Measurements from ENCODE around the gene GALNT17.

Gene GALNT17

GRCh38 chr7:71285571-71286145 is 153.7 kb downstream of the GALNT17 start:
- no peak for DNase-seq (ENCODE audit: low spot score)

DNA sequence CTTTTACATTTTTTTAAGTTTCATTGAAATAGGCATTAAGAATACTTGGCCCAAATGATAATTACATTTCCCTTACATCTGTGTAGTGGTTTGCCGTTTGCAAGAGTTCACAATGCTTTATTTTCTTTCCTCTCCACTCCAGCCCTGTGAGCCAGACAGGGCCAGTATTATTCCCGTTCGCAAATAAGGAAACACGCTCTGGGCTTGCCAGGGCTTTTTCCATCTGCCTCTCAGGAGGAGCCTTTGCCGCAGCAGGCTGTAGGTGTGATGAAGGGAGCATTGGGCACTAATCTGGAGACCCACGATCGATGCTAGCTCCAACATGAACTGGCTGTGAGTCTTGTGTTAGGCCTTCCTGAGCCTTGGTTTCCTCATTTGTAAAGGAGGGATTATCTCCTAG is 154.4 kb downstream of the GALNT17 start:
- no peak for DNase-seq (ENCODE audit: low spot score)

DNA sequence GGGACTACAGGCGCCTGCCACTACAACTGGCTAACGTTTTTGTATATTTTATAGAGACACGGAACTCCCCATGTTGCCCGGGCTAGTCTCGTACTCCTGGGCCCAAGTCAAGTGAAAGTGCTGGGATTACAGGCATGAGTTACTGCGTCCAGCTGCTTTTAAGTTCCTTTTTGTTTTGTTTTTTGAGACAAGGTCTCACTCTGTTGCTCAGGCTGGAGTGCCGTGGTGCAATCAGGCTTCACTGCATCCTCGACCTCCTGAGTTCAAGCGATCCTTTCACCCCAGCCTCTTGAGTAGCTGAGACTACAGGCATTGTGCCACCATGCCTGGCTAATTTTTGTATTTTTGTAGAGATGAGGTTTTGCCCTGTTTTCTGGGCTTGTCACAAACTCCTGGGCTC is 155.0 kb downstream of the GALNT17 start:
- DNase-seq (ENCODE audit: low spot score): no peak

- no peak for DNase-seq (ENCODE audit: low spot score)
Measured at GRCh38 chr7:71290452-71290851, 158.5 kb downstream of the GALNT17 start.

- DNase-seq (ENCODE audit: low spot score): no peak
Measured at GRCh38 chr7:71298378-71298777, 166.4 kb downstream of the GALNT17 start.

DNA sequence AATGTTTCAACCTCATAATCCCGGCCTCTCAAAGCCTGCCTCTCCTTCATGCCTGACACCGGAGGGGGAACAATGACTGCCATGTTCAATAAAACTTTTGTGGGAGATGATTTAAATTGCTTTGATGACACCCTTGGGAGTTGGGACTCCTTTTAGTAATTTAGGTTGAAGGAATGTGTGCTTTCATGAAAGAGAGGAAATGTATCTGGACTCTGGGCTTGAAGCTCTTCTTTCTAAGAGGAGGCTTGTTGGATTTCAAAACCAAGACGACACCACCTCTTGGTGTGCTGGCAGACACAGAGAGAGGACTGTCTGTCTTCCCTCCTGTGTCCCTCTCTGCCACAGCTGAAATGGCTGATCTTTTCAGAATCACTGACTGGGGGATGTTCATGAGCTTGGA is 168.1 kb downstream of the GALNT17 start:
- no peak for DNase-seq (ENCODE audit: low spot score)

GRCh38 chr7:71300603-71301002 is 168.7 kb downstream of the GALNT17 start:
- DNase-seq (ENCODE audit: low spot score): no peak

DNA sequence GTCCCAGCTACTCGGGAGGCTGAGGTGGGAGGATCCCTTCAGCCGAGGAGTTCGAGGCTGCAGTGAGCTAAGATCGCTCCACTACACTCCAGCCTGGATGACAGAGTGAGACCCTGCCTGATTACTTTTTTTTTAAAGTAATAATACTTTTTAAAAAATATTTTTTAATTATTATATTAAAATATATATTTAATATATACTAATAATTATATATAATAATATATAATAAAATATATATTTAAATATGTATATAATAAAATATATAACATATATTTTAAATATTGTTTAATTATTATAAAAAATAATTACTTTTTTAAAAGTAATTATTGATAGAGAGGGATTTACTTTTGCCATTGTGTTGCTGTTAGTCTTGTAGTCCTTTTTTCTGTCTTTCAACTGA is 169.2 kb downstream of the GALNT17 start:
- DNase-seq (ENCODE audit: low spot score): no peak

DNA sequence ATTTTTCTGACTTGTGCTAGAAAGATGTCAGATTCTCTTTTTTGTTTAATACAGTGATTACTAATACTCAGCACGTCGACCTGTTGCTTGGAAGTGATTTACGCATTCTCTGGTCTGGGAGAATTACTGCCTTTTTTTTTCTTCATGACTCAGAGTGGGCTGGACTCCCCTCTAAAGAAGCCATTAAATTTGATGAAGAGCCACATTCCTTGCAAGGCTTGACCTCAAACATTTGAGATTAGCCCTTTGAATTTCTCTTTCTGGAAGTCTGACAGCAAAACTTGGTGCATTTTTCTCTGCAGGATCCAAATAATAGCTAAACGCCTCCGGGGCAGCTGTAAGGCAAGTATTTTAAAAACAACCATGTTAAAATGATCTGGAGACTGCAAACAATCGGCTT is 171.6 kb downstream of the GALNT17 start:
- no peak for DNase-seq (ENCODE audit: low spot score)

GRCh38 chr7:71308096-71308495 is 176.2 kb downstream of the GALNT17 start:
- no peak for DNase-seq (ENCODE audit: low spot score)

DNA sequence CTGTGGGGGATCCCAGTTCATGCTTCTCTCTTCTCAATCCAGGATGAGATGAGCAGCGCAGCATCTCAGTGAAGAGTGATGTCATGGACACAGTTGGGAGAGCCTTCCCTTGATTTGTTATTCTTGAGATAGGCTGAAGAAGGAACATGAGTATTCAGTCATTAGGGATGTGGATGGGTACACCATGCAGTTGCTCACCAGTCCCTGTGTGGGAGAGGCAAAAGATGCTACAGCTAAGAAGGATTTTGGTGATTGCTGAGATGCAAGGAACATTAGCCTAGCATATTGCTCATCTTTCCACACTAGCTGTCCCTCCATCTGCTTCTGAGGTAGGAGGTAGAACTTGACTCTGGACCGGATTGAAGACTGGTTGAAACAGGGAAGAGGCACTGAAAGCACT is 179.6 kb downstream of the GALNT17 start:
- no peak for DNase-seq (ENCODE audit: low spot score)

- no peak for DNase-seq (ENCODE audit: low spot score)
Measured at GRCh38 chr7:71312755-71313490, 181.0 kb downstream of the GALNT17 start.

- no peak for DNase-seq (ENCODE audit: low spot score)
Measured at GRCh38 chr7:71313553-71313952, 181.6 kb downstream of the GALNT17 start.

- DNase-seq (ENCODE audit: low spot score): no peak
Measured at GRCh38 chr7:71320916-71321315, 189.0 kb downstream of the GALNT17 start.

DNA sequence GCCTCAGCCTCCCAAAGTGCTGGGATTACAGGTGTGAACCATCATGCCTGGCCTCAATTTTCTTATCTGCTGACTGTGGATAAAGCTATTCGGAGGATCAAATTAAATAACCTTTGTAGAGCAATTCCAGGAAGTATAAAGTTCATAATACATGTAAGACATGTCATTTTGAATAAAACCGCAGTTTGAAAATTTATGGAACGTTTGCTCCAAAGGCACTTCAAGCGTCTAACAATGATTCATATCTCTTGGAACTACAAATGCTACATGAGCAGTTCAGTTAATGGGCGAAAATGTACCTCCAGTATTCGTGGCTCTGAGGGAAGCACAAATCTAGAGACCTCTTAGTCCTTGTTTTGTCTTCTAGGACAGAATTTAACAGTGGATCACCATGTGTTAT is 190.3 kb downstream of the GALNT17 start:
- DNase-seq (ENCODE audit: low spot score): no peak

DNA sequence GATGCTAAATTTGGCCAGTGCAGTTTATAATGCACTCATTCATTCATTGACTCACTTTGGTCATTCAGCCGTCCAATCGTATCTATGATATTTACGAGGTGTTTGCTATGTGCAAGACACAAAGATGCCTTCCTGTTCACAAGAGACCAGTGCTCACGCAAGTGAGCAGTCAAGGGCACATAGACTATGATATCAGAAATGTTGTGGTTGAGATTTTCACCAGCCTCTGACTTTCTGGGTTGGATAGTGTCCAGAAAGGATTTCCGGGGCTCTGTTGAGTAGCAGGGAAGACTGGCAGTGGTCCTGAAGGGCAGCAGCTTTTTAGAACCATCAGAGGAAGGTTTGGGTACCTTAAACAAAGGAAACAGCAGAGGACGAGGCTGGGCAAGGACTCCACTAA is 191.8 kb downstream of the GALNT17 start:
- DNase-seq (ENCODE audit: low spot score): no peak

GRCh38 chr7:71325151-71325550 is 193.2 kb downstream of the GALNT17 start:
- DNase-seq (ENCODE audit: low spot score): no peak

DNA sequence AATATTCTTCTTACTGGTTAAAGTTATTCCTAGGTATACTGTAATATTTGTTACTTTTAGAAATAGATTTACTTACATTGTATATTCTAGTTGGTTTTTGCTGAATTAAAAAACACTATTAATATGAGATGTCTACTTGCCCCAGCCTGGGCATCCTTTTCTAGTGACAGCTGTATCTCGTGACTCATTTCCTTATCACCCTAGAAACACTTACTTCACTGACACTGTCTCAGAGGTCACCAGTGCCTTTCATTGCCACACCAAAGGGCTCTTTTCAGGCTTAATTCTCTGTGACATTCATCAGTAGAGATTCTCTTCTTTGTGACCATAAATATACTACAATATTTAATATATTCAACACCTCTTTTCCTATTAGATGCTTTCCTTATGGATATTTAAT is 194.7 kb downstream of the GALNT17 start:
- DNase-seq (ENCODE audit: low spot score): no peak

- DNase-seq (ENCODE audit: low spot score): no peak
Measured at GRCh38 chr7:71327946-71328345, 196.0 kb downstream of the GALNT17 start.

GRCh38 chr7:71329030-71329660 is 197.2 kb downstream of the GALNT17 start:
- DNase-seq (ENCODE audit: low spot score): no peak

DNA sequence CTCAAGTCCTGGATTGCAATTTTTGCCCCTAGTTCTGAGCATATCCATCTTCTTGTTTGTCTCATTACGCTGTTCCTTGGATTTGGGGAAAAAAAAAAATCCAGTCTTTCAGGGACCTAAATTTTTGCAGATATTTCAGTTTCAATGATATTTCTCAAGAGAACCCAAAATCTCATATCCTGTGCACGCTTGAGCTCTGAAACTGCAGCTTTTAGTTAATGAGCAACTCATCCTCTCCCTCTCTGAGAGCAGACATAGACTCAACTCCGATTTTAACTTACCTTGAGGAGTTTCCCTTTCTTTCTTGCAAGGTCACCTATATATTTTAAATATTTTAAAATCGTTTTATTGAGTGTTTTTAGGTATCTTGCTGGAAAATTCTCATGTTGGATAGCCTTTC is 200.3 kb downstream of the GALNT17 start:
- no peak for DNase-seq (ENCODE audit: low spot score)

DNA sequence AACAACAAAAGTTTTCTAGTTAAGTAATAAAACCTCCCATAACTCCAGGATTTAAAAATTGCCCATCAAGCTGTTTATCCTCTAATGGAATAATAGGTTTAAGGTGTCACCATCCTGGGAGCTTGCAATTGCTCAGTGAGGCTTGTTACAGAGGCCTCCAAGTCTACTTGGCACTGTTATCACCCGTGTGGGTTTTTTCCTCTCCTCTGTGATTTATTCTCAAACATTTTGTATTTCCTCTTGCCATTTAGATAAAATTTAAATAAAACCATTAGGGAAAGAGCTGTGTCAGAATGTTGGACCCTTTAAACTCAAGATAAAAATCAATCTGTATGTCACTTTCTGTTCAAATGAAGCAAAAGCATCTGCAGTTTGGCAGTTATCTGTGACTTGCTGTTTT is 202.6 kb downstream of the GALNT17 start:
- DNase-seq (ENCODE audit: low spot score): no peak

- no peak for DNase-seq (ENCODE audit: low spot score)
Measured at GRCh38 chr7:71338866-71339265, 206.9 kb downstream of the GALNT17 start.

- DNase-seq (ENCODE audit: low spot score): no peak
Measured at GRCh38 chr7:71339924-71340323, 208.0 kb downstream of the GALNT17 start.

Measured in GM03348 (cell line).